PC-9 (cell line): ENCODE results near the gene CNTFR. TPM values are rescaled to one million over a fixed set of nuclear protein-coding genes. Genes with fewer than 3 reads are reported as not detected.

Source experiments
- BruUV-seq: library from RNA; stranded (reverse); fragments of 400-500 nt; replicated peaks from 2 replicates; lab custom pipeline; 2021; lab: Mats Ljungman, UMichigan
- CTCF ChIA-PET: fragments of 300-600 bp; sonication (Branson Sonifier 250); formaldehyde crosslinking; loops from one replicate; lab custom pipeline; 2022; ENCODE audit warnings: antibody characterized with exemption; lab: Charles Lee
- POLR2A ChIA-PET: fragments of 300-600 bp; sonication (Branson Sonifier 250); formaldehyde crosslinking; loops from one replicate; lab custom pipeline; 2022; ENCODE audit warnings: antibody characterized with exemption; ENCODE audit not compliant: unreplicated experiment; lab: Charles Lee
- DNase-seq, 2 experiments: peaks; one replicate each; pipeline versions ENCODE4 v3.0.0 to v3.0.0-alpha.2; 2015 to 2022; ENCODE audit warnings: mixed read lengths in 1 of 2
- H2AFZ ChIP-seq: fragments of 200-600 bp; sonication (generic); 2 replicates; pipeline ENCODE4 v1.8.1; 2017; ENCODE audit warnings: antibody characterized with exemption
- H3F3A ChIP-seq: fragments of 200-600 bp; sonication (generic); 2 replicates; pipeline ENCODE4 v1.8.1; 2017; ENCODE audit warnings: antibody characterized with exemption, mild to moderate bottlenecking, low read depth; ENCODE audit not compliant: insufficient read depth
- H3K27ac ChIP-seq: fragments of 200-600 bp; sonication (generic); 2 replicates; pipeline ENCODE4 v1.6.1; 2016; ENCODE audit warnings: mixed run types
- H3K27me3 ChIP-seq: fragments of 200-600 bp; sonication (generic); 2 replicates; pipeline ENCODE4 v1.6.1; 2016; ENCODE audit warnings: low read depth, mixed run types; ENCODE audit not compliant: insufficient read depth
- H3K36me3 ChIP-seq: fragments of 200-600 bp; sonication (generic); 2 replicates; pipeline ENCODE4 v1.6.1; 2016; ENCODE audit warnings: low read depth, mixed run types
- H3K4me1 ChIP-seq: fragments of 200-600 bp; sonication (generic); replicated peaks from 2 replicates; pipeline ENCODE4 v1.6.1; 2016; ENCODE audit warnings: mixed run types; ENCODE audit not compliant: insufficient read depth
- H3K4me2 ChIP-seq: fragments of 200-600 bp; sonication (generic); 2 replicates; pipeline ENCODE4 v1.6.1; 2017; ENCODE audit warnings: mixed run types
- H3K4me3 ChIP-seq: fragments of 200-600 bp; sonication (generic); 2 replicates; pipeline ENCODE4 v1.6.1; 2016; ENCODE audit warnings: mixed run types
- H3K79me2 ChIP-seq: fragments of 200-600 bp; sonication (generic); 2 replicates; pipeline ENCODE4 v1.6.1; 2017; ENCODE audit warnings: low read depth, mixed run types
- H3K9me2 ChIP-seq: fragments of 200-600 bp; sonication (generic); 2 replicates; pipeline ENCODE4 v1.8.1; 2017; ENCODE audit warnings: mild to moderate bottlenecking; ENCODE audit not compliant: insufficient read depth
- H3K9me3 ChIP-seq: fragments of 200-600 bp; sonication (generic); 2 replicates; pipeline ENCODE4 v1.8.1; 2016; ENCODE audit warnings: low read depth; ENCODE audit not compliant: insufficient read depth
- H4K20me1 ChIP-seq: fragments of 200-600 bp; sonication (generic); 2 replicates; pipeline ENCODE4 v1.8.1; 2017; ENCODE audit not compliant: insufficient read depth
- CTCF ChIP-seq: fragments of 200-600 bp; sonication (generic); conservative IDR thresholded peaks from 2 replicates; pipeline ENCODE4 v1.6.1; 2017; ENCODE audit warnings: mixed run types, antibody characterized with exemption, mild to moderate bottlenecking, moderate library complexity
- EZH2 ChIP-seq: fragments of 200-600 bp; sonication (generic); IDR thresholded peaks from 2 replicates; pipeline ENCODE4 v1.8.0; 2017; ENCODE audit warnings: antibody characterized with exemption, low read depth
- intact Hi-C: fragments of 100-400 bp; cut with micrococcal nuclease; formaldehyde crosslinking; loops from one replicate; pipeline ENCODE4 v1.10.0; 2022; ENCODE audit not compliant: unreplicated experiment
- total RNA-seq: library from RNA; stranded (reverse); gene quantifications from 2 replicates; pipeline ENCODE4 v1.2.3, GENCODE V29; 2021

Gene CNTFR
- total RNA-seq, 1 experiment from 2014 or later = not detected

- Histone ChIP-seq H3K36me3 (no peaks in the 10 kb centered on the region), H2AFZ (no peak overlapping the region), H3K79me2 (no peaks in the 10 kb centered on the region), H3K9me2 (no peaks in the 10 kb centered on the region), H3K27ac (no peak overlapping the region), H3K4me1 (no peaks in the 10 kb centered on the region), H3K4me3 (no peak overlapping the region), H3K4me2 (no peak overlapping the region), H3K9me3 (no peaks in the 10 kb centered on the region), H3F3A (no peaks in the 10 kb centered on the region), H3K27me3 (peaks cover 31% of the 10 kb centered on the region), H4K20me1 (no peaks in the 10 kb centered on the region)
- no peak for DNase-seq
- no TSS peak for BruUV-seq
- ChIA-PET CTCF (no interaction called here), POLR2A (no interaction called here)
- intact Hi-C loops = no loop called here
- no peak for TF ChIP-seq EZH2
- TF ChIP-seq CTCF = no peak
Measured at GRCh38 chr9:34566972-34567371, 22.6 kb downstream of the CNTFR start.

- BruUV-seq = no TSS peak
- Histone ChIP-seq H3K9me3 (no peaks in the 10 kb centered on the region), H3K4me2 (no peak overlapping the region), H2AFZ (no peak overlapping the region), H3K79me2 (no peaks in the 10 kb centered on the region), H3K4me1 (no peaks in the 10 kb centered on the region), H3K27ac (no peak overlapping the region), H3K36me3 (no peaks in the 10 kb centered on the region), H3K27me3 (peaks cover 31% of the 10 kb centered on the region), H3K9me2 (no peaks in the 10 kb centered on the region), H3F3A (no peaks in the 10 kb centered on the region), H3K4me3 (no peak overlapping the region), H4K20me1 (no peaks in the 10 kb centered on the region)
- CTCF ChIA-PET = no interaction called here
- TF ChIP-seq EZH2 (no peak), CTCF (no peak)
- POLR2A ChIA-PET = no interaction called here
- no peak for DNase-seq
- intact Hi-C loops = no loop called here
Measured at GRCh38 chr9:34566322-34566721, 23.2 kb downstream of the CNTFR start.

GRCh38 chr9:34565856-34566255, 23.7 kb downstream of the CNTFR start:
- H3K9me2 ChIP-seq = no peaks in the 10 kb centered on the region
- H3K9me3 ChIP-seq = no peaks in the 10 kb centered on the region
- no peak overlapping the region for H3K4me3 ChIP-seq
- H3K27me3 ChIP-seq = peaks cover 31% of the 10 kb centered on the region
- H3K79me2 ChIP-seq = no peaks in the 10 kb centered on the region
- no peak overlapping the region for H2AFZ ChIP-seq
- H3K4me2 ChIP-seq = no peak overlapping the region
- no TSS peak for BruUV-seq
- intact Hi-C loops = no loop called here
- no peak overlapping the region for H3K27ac ChIP-seq
- no peaks in the 10 kb centered on the region for H3F3A ChIP-seq
- CTCF ChIA-PET = no interaction called here
- POLR2A ChIA-PET = no interaction called here
- no peaks in the 10 kb centered on the region for H4K20me1 ChIP-seq
- no peak for TF ChIP-seq EZH2
- TF ChIP-seq CTCF = no peak
- no peaks in the 10 kb centered on the region for H3K4me1 ChIP-seq
- no peak for DNase-seq
- H3K36me3 ChIP-seq = no peaks in the 10 kb centered on the region
